Measurements from ENCODE around the gene AQP5.
"Not testable (repeated sequence)": the region's sequence is repeated elsewhere in the genome, so short reads cannot be mapped to it uniquely, and the experiment has no call there.

Gene AQP5

GRCh38 chr12:49980501-49981349 is 19.1 kb downstream of the AQP5 start:
- no peak for DNase-seq (ENCODE audit: low read depth)

- no peak for DNase-seq (ENCODE audit: low read depth)
These were observed 20.8 kb downstream of the AQP5 start for GRCh38 chr12:49982246-49983087.

DNA sequence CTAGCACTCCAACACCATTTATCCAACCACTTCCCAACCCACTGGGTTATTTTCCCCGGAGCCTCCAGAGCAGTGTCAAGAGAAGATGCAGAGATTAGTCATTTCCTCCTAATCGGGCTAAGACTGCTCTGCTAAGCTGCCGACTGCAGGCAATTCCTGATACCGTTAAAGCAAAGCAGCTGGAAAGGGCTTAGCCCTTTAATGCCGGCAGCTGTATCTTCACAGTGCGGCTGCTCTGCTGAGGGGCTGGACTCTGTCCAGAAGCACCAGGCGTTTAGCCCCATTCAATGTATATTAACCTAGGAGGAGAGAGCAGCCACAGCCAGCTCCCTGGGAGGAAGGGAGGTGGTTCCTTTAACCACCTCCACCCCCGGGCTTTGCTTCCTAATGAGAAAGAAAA is 22.2 kb downstream of the AQP5 start:
- DNase-seq (ENCODE audit: low read depth), result no peak

- DNase-seq (ENCODE audit: low read depth), result no peak
These were observed 23.0 kb downstream of the AQP5 start for GRCh38 chr12:49984476-49985359.

DNA sequence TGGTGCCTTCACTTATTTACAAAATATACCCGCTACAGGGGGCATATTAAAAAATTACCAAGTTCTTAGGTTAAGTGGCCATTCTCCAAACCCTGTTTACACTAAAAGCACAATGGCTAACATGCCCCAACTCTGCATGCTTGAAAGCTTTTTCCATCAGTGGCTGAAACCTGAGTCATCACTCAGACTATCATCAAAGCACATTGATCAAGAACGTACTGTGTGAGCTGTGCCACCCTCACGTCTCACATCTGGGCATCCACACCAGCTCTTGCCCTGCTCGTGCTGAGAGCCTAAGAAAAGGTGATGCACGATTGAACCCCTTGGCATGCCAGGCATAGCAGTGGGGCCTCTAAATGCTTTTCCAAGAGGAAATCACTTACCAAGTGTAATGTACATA is 24.3 kb downstream of the AQP5 start:
- no peak for DNase-seq (ENCODE audit: low read depth)

- DNase-seq (ENCODE audit: low read depth), result not testable (repeated sequence)
These were observed 24.8 kb downstream of the AQP5 start for GRCh38 chr12:49986476-49986875.

- DNase-seq (ENCODE audit: low read depth), result no peak
These were observed 26.1 kb downstream of the AQP5 start for GRCh38 chr12:49987625-49988303.

- DNase-seq (ENCODE audit: low read depth), result not testable (repeated sequence)
These were observed 27.7 kb downstream of the AQP5 start for GRCh38 chr12:49989400-49989799.

DNA sequence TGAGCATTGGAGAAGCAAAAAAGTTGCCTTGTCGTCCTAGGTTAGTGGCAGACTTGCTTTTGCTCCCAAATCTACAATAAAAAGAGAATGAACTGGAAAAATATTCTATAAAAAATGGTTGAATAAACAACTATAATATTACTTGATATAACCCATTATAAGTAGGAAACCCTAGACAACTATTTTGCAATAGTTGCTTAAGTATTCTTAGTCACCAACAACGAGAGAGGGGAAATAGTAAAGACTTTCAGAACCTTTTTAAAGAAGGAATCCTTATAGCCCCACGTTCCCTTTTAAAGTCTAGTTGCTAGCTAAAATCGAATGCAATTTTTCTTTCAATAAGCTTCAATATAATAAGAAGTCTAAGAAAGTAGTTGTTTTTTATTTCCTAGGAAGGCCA is 28.6 kb downstream of the AQP5 start:
- DNase-seq (ENCODE audit: low read depth), result no peak

DNA sequence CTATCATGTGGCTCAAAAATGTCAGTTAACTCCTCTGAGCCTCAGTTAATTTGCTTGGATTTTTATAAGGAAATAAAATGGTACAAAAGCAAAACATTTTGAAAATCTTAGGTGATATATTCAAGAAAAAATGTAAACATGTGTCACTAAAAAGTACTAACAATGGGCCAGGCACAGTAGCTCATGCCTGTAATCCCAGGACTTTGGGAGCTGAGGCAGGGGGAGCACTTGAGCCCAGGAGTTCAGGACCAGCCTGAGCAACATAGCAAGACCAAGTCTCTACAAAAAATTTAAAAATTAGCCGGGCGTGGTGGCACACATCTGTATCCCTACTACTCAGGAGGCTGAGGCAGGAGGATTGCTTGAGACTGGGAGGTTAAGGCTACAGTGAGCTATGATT is 36.8 kb downstream of the AQP5 start:
- DNase-seq (ENCODE audit: low read depth), result no peak

DNA sequence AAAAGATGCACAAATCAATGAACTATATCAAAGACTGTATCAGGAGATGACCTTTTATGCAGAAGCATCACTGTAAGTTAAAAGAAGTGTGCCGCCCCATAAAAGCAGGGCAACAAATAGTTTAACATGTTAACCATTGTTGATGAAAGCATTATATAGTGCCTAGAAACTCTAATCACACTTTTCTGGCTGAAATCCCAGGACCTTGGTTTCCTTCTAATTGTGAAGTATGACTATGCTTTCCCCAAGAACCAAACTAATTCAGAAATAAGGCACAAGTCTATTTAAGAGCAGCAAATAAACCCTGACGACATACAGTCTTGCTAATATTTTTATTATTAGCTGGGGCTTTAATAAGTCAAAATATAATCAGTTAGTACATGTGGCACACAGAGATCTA is 41.9 kb downstream of the AQP5 start:
- no peak for DNase-seq (ENCODE audit: low read depth)

- DNase-seq (ENCODE audit: low read depth), result no peak
These were observed 43.0 kb downstream of the AQP5 start for GRCh38 chr12:50004696-50005095.

DNA sequence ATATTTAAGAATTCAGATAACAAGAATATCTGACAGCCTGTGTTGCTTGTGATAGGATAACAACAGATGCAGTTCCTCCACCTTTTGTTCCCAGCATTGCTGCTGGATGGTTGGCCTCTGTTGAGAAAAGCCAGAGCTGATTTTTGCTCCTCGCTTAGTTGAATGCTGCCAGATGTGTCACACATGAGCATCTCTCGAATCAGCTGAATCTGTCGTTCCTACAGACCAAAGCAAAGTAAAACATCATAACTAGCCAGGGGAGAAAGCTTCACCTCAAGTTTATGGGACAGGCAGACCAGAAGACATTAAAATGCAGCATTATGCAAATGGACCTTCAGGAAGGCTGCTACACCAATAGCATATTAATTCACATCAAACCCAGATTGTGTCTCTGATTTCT is 43.5 kb downstream of the AQP5 start:
- no peak for DNase-seq (ENCODE audit: low read depth)

DNA sequence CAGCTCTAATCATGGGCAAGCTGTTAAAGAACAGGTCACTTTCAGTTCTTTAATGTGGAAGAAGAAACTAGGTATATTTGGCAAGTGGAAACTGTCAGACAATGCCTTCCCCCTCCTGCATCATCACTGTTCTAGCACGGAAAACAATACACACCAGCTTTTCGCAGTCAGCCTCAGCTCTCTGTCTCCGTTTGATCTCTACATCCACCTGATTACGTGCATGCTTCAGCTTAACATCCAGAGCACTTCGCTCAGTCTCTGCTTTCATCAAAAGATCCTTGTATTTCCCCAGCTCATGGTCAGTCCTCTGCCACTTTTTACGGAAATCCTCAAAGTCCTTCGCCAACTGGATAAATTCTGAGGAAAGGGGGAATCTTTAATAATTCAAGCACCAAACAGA is 44.6 kb downstream of the AQP5 start:
- DNase-seq (ENCODE audit: low read depth), result no peak

GRCh38 chr12:50006754-50007442 is 45.2 kb downstream of the AQP5 start:
- DNase-seq (ENCODE audit: low read depth), result no peak

DNA sequence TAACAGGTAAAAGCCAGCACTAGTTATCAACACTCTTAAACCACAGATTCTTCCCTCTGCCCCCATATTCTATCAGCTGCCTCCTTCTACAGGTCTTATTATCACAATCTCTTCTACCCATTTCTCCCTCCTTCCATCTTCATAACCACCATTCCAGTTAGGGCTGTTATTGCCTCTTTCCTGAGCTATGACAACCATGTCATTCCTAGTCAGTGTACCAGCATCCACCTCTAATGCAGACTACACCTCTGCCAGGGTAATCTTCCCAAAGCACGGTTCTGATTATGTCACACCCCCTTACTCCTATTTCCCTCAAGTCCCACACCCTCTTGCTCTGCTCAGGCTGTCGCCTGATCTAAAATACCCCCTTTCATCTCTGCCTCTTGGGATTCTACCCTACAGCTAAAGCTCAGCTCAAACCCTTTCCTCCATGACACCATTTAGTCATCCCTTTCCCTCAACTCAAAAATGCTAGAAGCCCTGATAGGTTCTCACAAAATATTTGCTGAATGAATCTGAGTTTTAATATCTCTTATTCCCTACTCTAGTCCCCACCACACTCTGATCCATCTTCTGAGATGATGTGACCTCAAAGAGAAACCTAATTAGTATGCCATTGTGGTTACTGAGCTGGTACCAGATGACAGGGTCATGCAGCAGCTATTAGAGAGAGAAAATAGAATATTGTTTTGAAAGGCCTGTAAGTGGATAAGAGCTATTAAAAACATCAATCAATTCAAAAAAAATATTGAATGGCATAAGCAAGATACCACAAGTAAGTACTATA is 51.9 kb downstream of the AQP5 start:
- no peak for DNase-seq (ENCODE audit: low read depth)

- no peak for DNase-seq (ENCODE audit: low read depth)
These were observed 52.7 kb downstream of the AQP5 start for GRCh38 chr12:50014342-50014741.
